Stimulated activated CD4-positive, alpha-beta T cell treated with anti-CD3 and anti-CD28 coated beads, Interleukin-15, amount 100 ng/mL, for 1 hour (primary cell): ENCODE results near the gene CATSPER4.
A peak's percentile ranks its signal among the peaks of the same experiment; 100 is the strongest.
"Not testable (repeated sequence)": the region's sequence is repeated elsewhere in the genome, so short reads cannot be mapped to it uniquely, and the experiment has no call there.

Experiments
- DNase-seq, 2 donors: peaks; one replicate each; pipeline ENCODE4 v3.0.0-alpha.2; 2020; ENCODE audit warnings: low read depth in 1 of 2, low spot score in 1 of 2

The CATSPER4 gene

GRCh38 chr1:26189331-26189730 lies 1.1 kb upstream of the CATSPER4 start:
- no peak for DNase-seq

- DNase-seq, result no peak
These were observed 589 bp upstream of the CATSPER4 start for GRCh38 chr1:26189751-26190275.

- no peak for DNase-seq
These were observed 1.3 kb downstream of the CATSPER4 start for GRCh38 chr1:26191739-26192138.

- no peak for DNase-seq
These were observed 5.4 kb downstream of the CATSPER4 start for GRCh38 chr1:26195805-26196204.

- no peak for DNase-seq
These were observed 6.9 kb downstream of the CATSPER4 start for GRCh38 chr1:26197301-26197700.

GRCh38 chr1:26197813-26198212 lies 7.4 kb downstream of the CATSPER4 start:
- no peak for DNase-seq

- DNase-seq, result no peak
These were observed 10.0 kb downstream of the CATSPER4 start for GRCh38 chr1:26200413-26200812.

GRCh38 chr1:26203642-26204318 lies 13.4 kb downstream of the CATSPER4 start:
- no peak for DNase-seq

- no peak for DNase-seq
These were observed 19.9 kb downstream of the CATSPER4 start for GRCh38 chr1:26210147-26210870.

GRCh38 chr1:26212726-26213125 lies 22.3 kb downstream of the CATSPER4 start:
- no peak for DNase-seq

- DNase-seq, result no peak
These were observed 23.0 kb downstream of the CATSPER4 start for GRCh38 chr1:26213335-26213905.

- no peak for DNase-seq
These were observed 24.8 kb downstream of the CATSPER4 start for GRCh38 chr1:26215246-26215645.

- DNase-seq, result no peak
These were observed 28.6 kb downstream of the CATSPER4 start for GRCh38 chr1:26218906-26219494.

- DNase-seq, result no peak
These were observed 30.0 kb downstream of the CATSPER4 start for GRCh38 chr1:26220199-26220912.

GRCh38 chr1:26221094-26221493 lies 30.7 kb downstream of the CATSPER4 start:
- DNase-seq, result no peak

GRCh38 chr1:26224606-26225005 lies 34.2 kb downstream of the CATSPER4 start:
- DNase-seq, result no peak

GRCh38 chr1:26225033-26225831 lies 34.8 kb downstream of the CATSPER4 start:
- DNase-seq, result peak in 1 of 2 donors; percentile 42

GRCh38 chr1:26230682-26231081 lies 40.3 kb downstream of the CATSPER4 start:
- DNase-seq, result not testable (repeated sequence)

- DNase-seq, result peak; percentile 95 to 96
These were observed 43.7 kb downstream of the CATSPER4 start, which contains the start of gene CEP85 for GRCh38 chr1:26233903-26234643. Gene CEP85, plus strand, starts transcription at chr1:26234200. Its CDS starts 5,584 bp downstream, at chr1:26239784.
